ENCODE measurements around the gene AKAP8L. TPM values are rescaled to one million over a fixed set of nuclear protein-coding genes. Genes with fewer than 3 reads are reported as not detected.
"Not testable (repeated sequence)": the region's sequence is repeated elsewhere in the genome, so short reads cannot be mapped to it uniquely, and the experiment has no call there.

AKAP8L gene
- total RNA-seq, 1 donor from 2014 or later = 75.3 TPM

GRCh38 chr19:15337202-15337601, 81.6 kb downstream of the AKAP8L start:
- H3K4me3 ChIP-seq (ENCODE audit: low read depth, low read length) = no peak overlapping the region
- DNase-seq (ENCODE audit: low read depth) (no peak), FAIRE-seq (no peak)
- no peaks in the 10 kb centered on the region for H3K27me3 ChIP-seq (ENCODE audit: control insufficient read depth, insufficient read depth, low read length)
- H3K36me3 ChIP-seq (ENCODE audit: control insufficient read depth, insufficient read depth, low read length) = peaks cover 3% of the 10 kb centered on the region
- no peak for TF ChIP-seq CTCF (IDR thresholded peaks at IDR 0.05; ENCODE audit: insufficient read depth, low read length, severe bottlenecking)

- FAIRE-seq; H3K4me3 ChIP-seq (ENCODE audit: low read depth, low read length); DNase-seq (ENCODE audit: low read depth); H3K27me3 ChIP-seq (ENCODE audit: control insufficient read depth, insufficient read depth, low read length); H3K36me3 ChIP-seq (ENCODE audit: control insufficient read depth, insufficient read depth, low read length): not testable (repeated sequence)
Measured at GRCh38 chr19:15335992-15336391, 82.8 kb downstream of the AKAP8L start.

GRCh38 chr19:15332311-15332996, 86.3 kb downstream of the AKAP8L start, which contains the start of gene BRD4:
TSS of gene BRD4 (minus strand) at chr19:15332539. CDS start at chr19:15273099, 59,440 bp downstream.
- no peak for FAIRE-seq
- TF ChIP-seq CTCF (IDR thresholded peaks at IDR 0.05; ENCODE audit: insufficient read depth, low read length, severe bottlenecking) = no peak
- H3K27me3 ChIP-seq (ENCODE audit: control insufficient read depth, insufficient read depth, low read length) = no peaks in the 10 kb centered on the region
- H3K36me3 ChIP-seq (ENCODE audit: control insufficient read depth, insufficient read depth, low read length) = no peaks in the 10 kb centered on the region
- peak within 1 kb of the TSS; percentile 69 for H3K4me3 ChIP-seq (ENCODE audit: low read depth, low read length)
- no peak for DNase-seq (ENCODE audit: low read depth)

GRCh38 chr19:15331419-15332310, 87.1 kb downstream of the AKAP8L start:
- FAIRE-seq = no peak
- Histone ChIP-seq H3K27me3 (ENCODE audit: control insufficient read depth, insufficient read depth, low read length) (no peaks in the 10 kb centered on the region), H3K4me3 (ENCODE audit: low read depth, low read length) (peak overlapping the region; percentile 69), H3K36me3 (ENCODE audit: control insufficient read depth, insufficient read depth, low read length) (no peaks in the 10 kb centered on the region)
- DNase-seq (ENCODE audit: low read depth) = no peak
- TF ChIP-seq CTCF (IDR thresholded peaks at IDR 0.05; ENCODE audit: insufficient read depth, low read length, severe bottlenecking) = no peak

GRCh38 chr19:15330801-15331418, 87.9 kb downstream of the AKAP8L start:
- FAIRE-seq (no peak), DNase-seq (ENCODE audit: low read depth) (peak; percentile 85)
- no peaks in the 10 kb centered on the region for H3K27me3 ChIP-seq (ENCODE audit: control insufficient read depth, insufficient read depth, low read length)
- no peak for TF ChIP-seq CTCF (IDR thresholded peaks at IDR 0.05; ENCODE audit: insufficient read depth, low read length, severe bottlenecking)
- H3K4me3 ChIP-seq (ENCODE audit: low read depth, low read length) = peak overlapping the region; percentile 69
- no peaks in the 10 kb centered on the region for H3K36me3 ChIP-seq (ENCODE audit: control insufficient read depth, insufficient read depth, low read length)

Other genes starting within 250 kb of the AKAP8L start
- 53.2 and 140 TPM in 2 replicates for gene NOTCH3, start 218.0 kb downstream of the AKAP8L start, total RNA-seq
- gene EPHX3, start 186.5 kb downstream of the AKAP8L start, total RNA-seq = 0.53 and 1.2 TPM in 2 replicates
- gene BRD4, start 86.4 kb downstream of the AKAP8L start, total RNA-seq = 12.1 and 15.4 TPM in 2 replicates
- 16.8 TPM in 2 replicates for gene AKAP8, start 39.2 kb downstream of the AKAP8L start, total RNA-seq
- gene WIZ, start 31.0 kb upstream of the AKAP8L start, total RNA-seq = 2.4 and 4.2 TPM in 2 replicates
- not detected in 2 replicates for gene RASAL3, start 45.6 kb upstream of the AKAP8L start, total RNA-seq
- gene PGLYRP2, start 60.5 kb upstream of the AKAP8L start, total RNA-seq = not detected in 2 replicates
- gene CYP4F22, start 89.5 kb upstream of the AKAP8L start, total RNA-seq = 0.13 TPM in 1 of 2 replicates, not detected in the other
- not detected in 2 replicates for gene CYP4F8, start 196.2 kb upstream of the AKAP8L start, total RNA-seq
- 2.9 and 3.2 TPM in 2 replicates for gene CYP4F3, start 221.9 kb upstream of the AKAP8L start, total RNA-seq